ENCODE data around the gene PDGFA. TPM values are rescaled to one million over a fixed set of nuclear protein-coding genes. Genes with fewer than 3 reads are reported as not detected.

The PDGFA gene
- total RNA-seq, 1 experiment from 2014 or later, result 35.8 TPM

DNA sequence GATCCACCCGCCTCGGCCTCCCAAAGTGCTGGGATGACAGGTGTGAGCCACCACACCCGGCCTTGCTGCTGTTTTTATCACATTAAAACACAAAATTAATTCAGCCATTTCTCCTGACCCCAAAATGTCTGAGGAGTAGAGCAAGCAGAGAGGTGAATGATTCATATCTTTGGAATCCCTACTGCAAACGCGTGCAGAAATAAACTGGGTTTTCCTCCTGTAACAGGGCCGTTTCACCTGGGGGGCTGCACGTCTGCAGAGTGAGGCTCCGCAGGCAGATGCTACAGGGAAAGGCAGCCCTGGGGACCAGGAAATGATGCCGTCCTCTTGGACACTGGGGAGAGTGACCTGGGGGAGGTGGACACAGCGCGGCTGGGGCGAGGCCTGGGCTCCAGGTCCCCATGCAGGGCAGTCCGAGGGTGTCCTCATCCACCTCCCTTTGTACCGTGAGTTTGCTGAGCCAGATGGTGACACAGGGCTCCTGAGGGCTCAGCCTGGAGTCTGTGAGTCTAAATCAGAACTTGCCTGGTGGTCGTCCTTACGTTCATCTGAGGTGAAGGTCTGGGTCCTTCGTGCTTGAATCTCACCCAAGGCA lies 41.9 kb downstream of the PDGFA start:
- Histone ChIP-seq H3K18ac (ENCODE audit: insufficient read length, low read depth, low read length) (no peak overlapping the region), H3K23me2 (ENCODE audit: insufficient read length, low read depth, low read length, poor library complexity, severe bottlenecking) (no peaks in the 10 kb centered on the region), H3K27me3 (ENCODE audit: insufficient read depth, low read length) (no peaks in the 10 kb centered on the region), H3K14ac (ENCODE audit: insufficient read depth, low read length) (no peak overlapping the region), H3K9me3 (ENCODE audit: control insufficient read depth, low read depth, low read length) (no peaks in the 10 kb centered on the region), H2BK20ac (ENCODE audit: low read depth, low read length, poor library complexity, severe bottlenecking) (no peak overlapping the region), H4K5ac (ENCODE audit: insufficient read length, low read depth, low read length) (no peak overlapping the region), H2AFZ (ENCODE audit: low read length) (no peak overlapping the region), H4K20me1 (ENCODE audit: control insufficient read depth, insufficient read depth, insufficient read length) (no peaks in the 10 kb centered on the region), H3K56ac (ENCODE audit: insufficient read length, low read depth, low read length) (no peak overlapping the region), H3K4ac (ENCODE audit: low read depth, low read length) (no peak overlapping the region), H3K27ac (ENCODE audit: insufficient read length, low read depth, low read length) (no peak overlapping the region), H4K8ac (replicated peaks; ENCODE audit: insufficient read length, low read depth, low read length) (no peak overlapping the region), H3K4me1 (ENCODE audit: insufficient read depth, low read length) (no peaks in the 10 kb centered on the region), H3K9ac (ENCODE audit: extremely low read depth, insufficient read length, low read length) (no peak overlapping the region), H3K4me2 (ENCODE audit: insufficient read depth, insufficient read length, low read length) (no peak overlapping the region), H3K23ac (ENCODE audit: insufficient read length, low read depth, low read length) (no peak overlapping the region), H2BK5ac (ENCODE audit: insufficient read length, low read length) (no peak overlapping the region), H3T11ph (ENCODE audit: low read length) (no peak overlapping the region), H2AK5ac (ENCODE audit: insufficient read length, low read length) (no peak overlapping the region), H2BK12ac (ENCODE audit: insufficient read length, low read depth, low read length) (no peak overlapping the region), H3K79me1 (ENCODE audit: insufficient read depth, low read depth, low read length, poor library complexity, severe bottlenecking) (no peaks in the 10 kb centered on the region), H4K91ac (ENCODE audit: insufficient read length, low read depth, low read length) (no peak overlapping the region), H2BK15ac (ENCODE audit: low read depth, low read length) (no peak overlapping the region), H3K79me2 (ENCODE audit: insufficient read depth, low read length) (no peaks in the 10 kb centered on the region), H2BK120ac (ENCODE audit: low read depth, low read length, poor library complexity, severe bottlenecking) (no peak overlapping the region)
- peaks cover 7% of the 10 kb centered on the region; the same call in 1 of the 2 replicates for H3K27me3 Mint-ChIP-seq (ENCODE audit: low read depth)
- WGBS (ENCODE audit: extremely low coverage, insufficient read length, low lambda C conversion rate), result no CpG with 5 or more reads among the region's 17 CpGs
- H3K4me3 Mint-ChIP-seq, result no peak overlapping the region
- TF ChIP-seq, protein P1, sequence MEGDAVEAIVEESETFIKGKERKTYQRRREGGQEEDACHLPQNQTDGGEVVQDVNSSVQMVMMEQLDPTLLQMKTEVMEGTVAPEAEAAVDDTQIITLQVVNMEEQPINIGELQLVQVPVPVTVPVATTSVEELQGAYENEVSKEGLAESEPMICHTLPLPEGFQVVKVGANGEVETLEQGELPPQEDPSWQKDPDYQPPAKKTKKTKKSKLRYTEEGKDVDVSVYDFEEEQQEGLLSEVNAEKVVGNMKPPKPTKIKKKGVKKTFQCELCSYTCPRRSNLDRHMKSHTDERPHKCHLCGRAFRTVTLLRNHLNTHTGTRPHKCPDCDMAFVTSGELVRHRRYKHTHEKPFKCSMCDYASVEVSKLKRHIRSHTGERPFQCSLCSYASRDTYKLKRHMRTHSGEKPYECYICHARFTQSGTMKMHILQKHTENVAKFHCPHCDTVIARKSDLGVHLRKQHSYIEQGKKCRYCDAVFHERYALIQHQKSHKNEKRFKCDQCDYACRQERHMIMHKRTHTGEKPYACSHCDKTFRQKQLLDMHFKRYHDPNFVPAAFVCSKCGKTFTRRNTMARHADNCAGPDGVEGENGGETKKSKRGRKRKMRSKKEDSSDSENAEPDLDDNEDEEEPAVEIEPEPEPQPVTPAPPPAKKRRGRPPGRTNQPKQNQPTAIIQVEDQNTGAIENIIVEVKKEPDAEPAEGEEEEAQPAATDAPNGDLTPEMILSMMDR (conservative IDR thresholded peaks at IDR 0.05), result no peak
- DNase-seq, result no peak
- peaks cover 0 to 8% (median 4%) of the 10 kb centered on the region in 3 experiments; a peak in 4 of 7 replicates for H3K36me3 Mint-ChIP-seq (ENCODE audit: insufficient read depth in 1 of 3, low read depth in 3 of 3)
- H3K4me1 Mint-ChIP-seq, result peaks cover 7 to 13% of the 10 kb centered on the region in 2 experiments
- no peak overlapping the region for H3K27ac Mint-ChIP-seq
- peaks cover 6 to 7% of the 10 kb centered on the region in 2 experiments for H3K9me3 Mint-ChIP-seq

Data from H9 (cell line).